HFF-Myc (cell line): ENCODE data around the gene PLIN3.

ENCODE experiments used
- DNase-seq: peaks from one replicate; pipeline ENCODE4 v3.0.0-alpha.2; 2011; ENCODE audit warnings: low read depth; ENCODE audit errors: extremely low read depth
- H3K4me3 ChIP-seq: replicated peaks from 2 replicates; pipeline ENCODE4 v1.5.1; 2011; ENCODE audit warnings: low read depth, mild to moderate bottlenecking, control low read depth, low read length
- TF ChIP-seq, protein P1 (sequence below): IDR thresholded peaks from 2 replicates; pipeline ENCODE4 v1.5.1; 2012; ENCODE audit warnings: mild to moderate bottlenecking, low read depth, low read length, control low read depth; ENCODE audit errors: missing control alignments

The PLIN3 gene

DNA sequence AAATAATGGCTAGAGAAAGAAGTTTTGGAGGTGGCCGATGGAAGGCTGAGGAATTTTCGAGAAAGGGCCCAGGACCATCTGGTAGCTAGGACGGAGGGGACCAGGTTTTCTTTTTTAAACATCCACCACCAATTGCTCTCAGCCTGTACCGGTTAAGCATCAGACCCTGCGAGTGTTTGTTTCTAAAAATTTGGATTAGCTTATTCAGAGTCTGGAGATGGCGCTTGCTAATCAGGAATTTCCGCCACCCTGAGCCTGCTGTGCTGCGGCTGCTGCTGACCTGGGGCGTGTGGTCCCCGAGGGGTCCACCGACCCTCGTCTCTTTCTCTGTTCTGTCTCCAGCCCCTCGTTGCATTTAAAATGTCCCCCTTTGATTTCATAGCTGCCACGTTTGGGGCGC lies 43.8 kb upstream of the PLIN3 start:
- DNase-seq, result no peak
- H3K4me3 ChIP-seq, result peak overlapping the region; percentile 64

DNA sequence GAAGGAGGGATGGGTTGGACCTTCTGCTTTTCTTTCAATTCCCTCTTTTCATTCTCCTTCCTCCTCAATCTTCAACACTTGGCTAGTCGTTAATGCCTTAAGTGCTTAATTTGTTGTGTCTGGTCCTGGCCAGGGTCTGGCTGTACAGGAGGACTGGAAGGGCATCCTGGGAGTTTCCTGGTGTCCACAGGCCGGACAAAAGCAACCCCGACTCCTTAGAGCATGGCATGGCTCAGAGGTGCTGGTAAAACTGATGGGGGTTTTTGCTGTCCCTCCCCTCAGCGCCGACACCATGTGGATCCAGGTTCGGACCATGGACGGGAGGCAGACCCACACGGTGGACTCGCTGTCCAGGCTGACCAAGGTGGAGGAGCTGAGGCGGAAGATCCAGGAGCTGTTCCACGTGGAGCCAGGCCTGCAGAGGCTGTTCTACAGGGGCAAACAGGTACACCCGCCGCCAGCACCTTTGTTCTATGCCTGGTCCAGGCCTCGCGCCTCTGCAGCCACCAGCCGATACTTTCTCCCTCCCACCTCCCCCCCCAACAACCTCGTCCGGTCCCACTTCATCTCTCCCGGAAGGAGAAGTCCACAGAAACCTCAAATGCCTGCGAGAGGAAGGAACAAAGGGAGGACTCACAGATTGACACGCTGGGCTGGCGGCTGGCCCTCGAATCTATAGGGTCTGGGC lies 43.3 kb upstream of the PLIN3 start:
- DNase-seq, result no peak
- H3K4me3 ChIP-seq, result peak overlapping the region; percentile 64
- TF ChIP-seq, protein P1, sequence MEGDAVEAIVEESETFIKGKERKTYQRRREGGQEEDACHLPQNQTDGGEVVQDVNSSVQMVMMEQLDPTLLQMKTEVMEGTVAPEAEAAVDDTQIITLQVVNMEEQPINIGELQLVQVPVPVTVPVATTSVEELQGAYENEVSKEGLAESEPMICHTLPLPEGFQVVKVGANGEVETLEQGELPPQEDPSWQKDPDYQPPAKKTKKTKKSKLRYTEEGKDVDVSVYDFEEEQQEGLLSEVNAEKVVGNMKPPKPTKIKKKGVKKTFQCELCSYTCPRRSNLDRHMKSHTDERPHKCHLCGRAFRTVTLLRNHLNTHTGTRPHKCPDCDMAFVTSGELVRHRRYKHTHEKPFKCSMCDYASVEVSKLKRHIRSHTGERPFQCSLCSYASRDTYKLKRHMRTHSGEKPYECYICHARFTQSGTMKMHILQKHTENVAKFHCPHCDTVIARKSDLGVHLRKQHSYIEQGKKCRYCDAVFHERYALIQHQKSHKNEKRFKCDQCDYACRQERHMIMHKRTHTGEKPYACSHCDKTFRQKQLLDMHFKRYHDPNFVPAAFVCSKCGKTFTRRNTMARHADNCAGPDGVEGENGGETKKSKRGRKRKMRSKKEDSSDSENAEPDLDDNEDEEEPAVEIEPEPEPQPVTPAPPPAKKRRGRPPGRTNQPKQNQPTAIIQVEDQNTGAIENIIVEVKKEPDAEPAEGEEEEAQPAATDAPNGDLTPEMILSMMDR, result no peak

More for the DNA sequence above, 43.8 kb upstream of the PLIN3 start:
- TF ChIP-seq, protein P1, result no peak

DNA sequence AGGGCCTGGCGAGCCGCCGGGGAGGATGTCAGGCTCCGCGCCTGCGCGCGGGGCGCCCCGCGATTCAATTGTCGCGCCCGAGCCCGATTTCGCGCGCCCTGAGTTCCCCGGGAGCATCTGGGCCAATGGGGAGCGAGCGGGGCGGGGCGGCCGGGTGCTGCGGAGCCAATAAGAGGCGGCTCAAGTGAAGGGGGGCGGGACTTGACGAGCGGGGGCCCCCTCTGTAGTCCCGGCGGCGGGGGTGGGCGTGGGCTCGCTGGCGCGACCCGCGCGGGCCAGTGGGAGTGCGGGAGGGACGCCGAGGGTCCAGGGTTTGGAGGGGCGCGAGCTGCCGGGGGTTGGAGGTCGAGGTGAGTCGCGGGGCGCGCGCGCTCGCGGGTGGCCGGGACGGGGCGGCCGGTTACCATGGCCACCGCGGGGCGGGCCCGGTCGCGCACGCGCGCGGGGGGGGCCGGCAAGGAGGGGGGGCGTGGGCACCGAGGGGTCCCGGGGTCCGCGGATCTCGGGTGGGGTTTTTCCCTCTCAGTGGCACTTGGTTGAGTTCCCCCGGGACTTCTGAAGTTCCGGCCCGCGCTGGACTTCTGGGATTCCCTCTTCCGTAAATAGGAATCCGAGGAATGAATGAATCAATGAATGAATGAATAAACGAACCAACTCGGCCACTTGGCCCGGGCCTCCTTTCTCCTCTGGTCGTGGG lies 42.6 kb upstream of the PLIN3 start:
- DNase-seq, result no peak
- H3K4me3 ChIP-seq, result peak overlapping the region; percentile 64
- TF ChIP-seq, protein P1, result no peak

DNA sequence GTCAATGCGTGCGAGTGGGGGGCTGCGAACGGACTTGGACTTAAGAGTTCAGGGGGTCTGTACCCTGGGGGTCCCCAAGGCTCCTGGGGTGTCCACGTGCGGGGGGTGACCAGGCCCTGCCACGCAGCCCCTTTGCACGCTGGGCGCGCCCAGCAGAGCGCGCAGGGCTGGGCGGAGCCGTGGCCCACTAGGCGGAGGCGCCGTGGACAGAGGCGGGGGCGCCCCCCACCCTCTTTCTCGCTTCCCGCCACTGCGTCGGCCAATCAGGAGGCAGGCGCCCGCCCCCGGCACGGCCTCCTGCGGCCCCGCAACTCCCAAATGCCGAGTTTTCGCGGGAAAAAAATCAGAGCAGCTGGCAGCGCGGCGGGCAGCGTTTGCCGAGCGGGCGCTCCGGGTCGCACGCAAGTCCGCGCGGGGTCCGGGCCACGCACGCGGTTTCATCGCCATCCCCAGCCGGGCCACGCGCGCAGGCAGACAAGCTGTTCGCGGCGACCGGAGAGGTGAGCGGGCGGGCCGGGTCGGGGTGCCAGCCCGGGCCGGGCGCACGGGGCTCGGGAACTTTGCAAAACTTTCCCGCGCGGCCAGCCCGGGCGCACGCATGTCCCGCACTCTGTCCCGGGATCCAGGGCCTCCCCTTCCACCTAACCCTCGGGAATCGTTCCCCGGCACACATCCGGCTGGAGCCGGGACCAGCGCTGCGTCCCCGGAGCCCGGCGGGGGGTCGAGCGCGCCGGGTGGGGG lies 41.9 kb upstream of the PLIN3 start, which contains the start of gene UHRF1:
Gene UHRF1, plus strand, starts transcription at position 346 of the 741 bp plus-strand sequence. CDS start 1,385 bp downstream, outside the sequence.
- peak within 1 kb of the TSS; percentile 64 for H3K4me3 ChIP-seq
- no peak for DNase-seq
- TF ChIP-seq, protein P1, result no peak

DNA sequence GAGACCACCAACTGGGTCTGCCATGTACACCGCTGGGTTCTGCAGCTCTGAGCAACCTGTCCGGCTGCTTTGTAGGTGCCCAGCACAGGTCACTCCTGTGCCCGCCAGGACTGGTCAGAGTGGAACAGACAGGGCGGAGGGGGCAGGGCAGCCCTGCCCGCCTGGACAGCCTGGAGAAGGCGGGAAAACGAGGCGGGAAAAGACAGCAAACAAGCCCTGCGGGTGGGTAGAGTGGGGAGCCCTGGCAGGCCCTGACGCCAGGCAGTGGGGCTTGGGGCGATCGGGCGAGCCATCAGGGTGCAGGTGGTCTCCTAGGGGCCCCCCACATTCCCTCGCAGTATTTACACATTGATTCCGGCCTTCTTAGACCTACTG lies 41.3 kb upstream of the PLIN3 start:
- TF ChIP-seq, protein P1, result no peak
- DNase-seq, result no peak
- H3K4me3 ChIP-seq, result peak overlapping the region; percentile 64

DNA sequence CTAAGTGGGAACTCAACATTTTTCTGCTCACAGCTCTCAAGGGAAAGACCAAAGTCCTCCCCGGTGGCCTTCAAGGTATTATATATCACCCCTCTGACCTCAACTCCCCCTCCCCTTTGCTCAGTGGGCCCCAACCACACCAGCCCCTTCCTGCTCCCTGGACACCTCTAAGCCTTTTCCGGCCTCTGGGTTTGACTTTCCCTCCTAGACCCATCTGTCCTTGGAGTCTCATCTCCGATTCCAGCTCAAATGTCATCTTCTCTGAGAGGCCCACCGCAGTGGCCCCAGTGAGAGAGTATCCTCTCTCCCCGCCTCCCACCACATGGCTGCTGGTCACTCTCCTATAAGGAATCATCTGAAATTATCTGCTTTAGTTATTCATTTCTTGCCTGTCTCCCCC lies 40.9 kb upstream of the PLIN3 start:
- no peak overlapping the region for H3K4me3 ChIP-seq
- TF ChIP-seq, protein P1, result no peak
- DNase-seq, result no peak
